ENCODE measurements around the gene BAHD1. TPM values are rescaled to one million over a fixed set of nuclear protein-coding genes. Genes with fewer than 3 reads are reported as not detected.

The BAHD1 gene
- total and polyA plus RNA-seq, 2 donors (not counting 1 experiment from before 2014, with no cell fraction given): 3.3 to 5.6 TPM

DNA sequence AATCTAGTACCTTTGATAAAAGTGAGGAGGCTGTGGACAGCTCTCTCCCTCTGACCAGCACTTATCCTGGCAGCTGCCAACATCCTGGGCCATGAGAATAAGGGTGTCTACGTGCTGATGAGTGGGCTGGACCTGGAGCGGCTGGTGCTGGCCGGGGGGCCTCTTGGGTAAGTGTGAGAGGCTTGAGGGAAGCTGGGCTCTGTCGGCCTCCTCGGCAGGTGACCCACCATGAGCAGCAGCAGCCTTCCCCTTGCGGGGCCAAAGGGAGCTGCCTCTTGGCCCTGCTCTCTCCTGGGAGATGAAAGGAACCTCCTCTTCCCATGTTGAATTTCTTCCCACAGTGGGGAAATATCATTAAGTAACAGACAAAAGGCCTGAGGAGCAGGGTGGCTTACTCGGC, 25.9 kb upstream of the BAHD1 start:
- Histone ChIP-seq H3K4me3 (replicated peaks in 1 of 4; ENCODE audit: control extremely low read depth in 1 of 4, insufficient read depth in 1 of 4, low read depth in 3 of 4, low read length in 4 of 4) (no peak overlapping the region), H2AFZ (ENCODE audit: low read length) (no peak overlapping the region), H4K20me1 (ENCODE audit: control insufficient read depth, extremely low read depth, insufficient read depth, low read length) (no peaks in the 10 kb centered on the region), H3K79me2 (ENCODE audit: control insufficient read depth, insufficient read depth, low read length) (no peaks in the 10 kb centered on the region), H3K4me1 (ENCODE audit: control insufficient read depth, extremely low read depth, insufficient read depth, low read length) (no peaks in the 10 kb centered on the region), H3K4me2 (ENCODE audit: extremely low read depth, insufficient read depth, low read length) (no peak overlapping the region), H3K27me3 (ENCODE audit: control insufficient read depth, insufficient read depth, low read length) (no peaks in the 10 kb centered on the region), H3K9ac (ENCODE audit: insufficient read depth, low read length) (no peak overlapping the region), H3K27ac (ENCODE audit: insufficient read depth, low read length) (no peak overlapping the region), H3K9me3 (ENCODE audit: control insufficient read depth, insufficient read depth, low read depth, low read length) (no peaks in the 10 kb centered on the region), H3K36me3 (ENCODE audit: control insufficient read depth, insufficient read depth, low read length) (peaks cover 31% of the 10 kb centered on the region)
- no peak for TF ChIP-seq CTCF (conservative IDR thresholded peaks at IDR 0.05 in 1 of 2, IDR thresholded peaks at IDR 0.05 in 1 of 2; ENCODE audit: low read depth in 1 of 2, low read length in 2 of 2)
- no peak for TF ChIP-seq EZH2 (IDR thresholded peaks at IDR 0.05; ENCODE audit: low read length, missing control alignments)
- no peak for DNase-seq (ENCODE audit: low read depth in 2 of 2)

- Histone ChIP-seq H3K9me3 (ENCODE audit: control insufficient read depth, insufficient read depth, low read depth, low read length) (no peaks in the 10 kb centered on the region), H2AFZ (ENCODE audit: low read length) (no peak overlapping the region), H3K4me3 (replicated peaks in 1 of 4; ENCODE audit: control extremely low read depth in 1 of 4, insufficient read depth in 1 of 4, low read depth in 3 of 4, low read length in 4 of 4) (no peak overlapping the region), H3K4me1 (ENCODE audit: control insufficient read depth, extremely low read depth, insufficient read depth, low read length) (no peaks in the 10 kb centered on the region), H4K20me1 (ENCODE audit: control insufficient read depth, extremely low read depth, insufficient read depth, low read length) (no peaks in the 10 kb centered on the region), H3K79me2 (ENCODE audit: control insufficient read depth, insufficient read depth, low read length) (no peaks in the 10 kb centered on the region), H3K36me3 (ENCODE audit: control insufficient read depth, insufficient read depth, low read length) (peaks cover 29% of the 10 kb centered on the region), H3K4me2 (ENCODE audit: extremely low read depth, insufficient read depth, low read length) (no peak overlapping the region), H3K27ac (ENCODE audit: insufficient read depth, low read length) (no peak overlapping the region), H3K27me3 (ENCODE audit: control insufficient read depth, insufficient read depth, low read length) (no peaks in the 10 kb centered on the region), H3K9ac (ENCODE audit: insufficient read depth, low read length) (no peak overlapping the region)
- no peak for DNase-seq (ENCODE audit: low read depth in 2 of 2)
- TF ChIP-seq CTCF (conservative IDR thresholded peaks at IDR 0.05 in 1 of 2, IDR thresholded peaks at IDR 0.05 in 1 of 2; ENCODE audit: low read depth in 1 of 2, low read length in 2 of 2) (no peak), EZH2 (IDR thresholded peaks at IDR 0.05; ENCODE audit: low read length, missing control alignments) (no peak)
These were observed 25.5 kb upstream of the BAHD1 start for GRCh38 chr15:40415226-40415625.

DNA sequence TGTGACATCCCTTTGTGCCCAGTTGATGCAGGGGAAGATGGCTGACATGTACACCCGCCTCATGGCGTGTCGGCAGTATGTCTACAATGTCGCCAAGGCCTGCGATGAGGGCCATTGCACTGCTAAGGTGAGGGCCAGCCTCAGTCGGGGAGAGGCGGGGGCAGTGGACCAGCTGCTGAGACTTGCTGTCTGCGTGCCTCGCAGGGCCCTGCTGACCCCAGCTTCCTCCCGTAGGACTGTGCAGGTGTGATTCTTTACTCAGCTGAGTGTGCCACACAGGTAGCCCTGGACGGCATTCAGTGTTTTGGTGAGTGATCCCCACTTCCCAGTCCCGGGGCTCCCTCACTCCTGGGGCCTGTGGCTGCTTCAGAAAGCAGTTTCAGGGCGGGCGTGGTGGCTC, 24.7 kb upstream of the BAHD1 start:
- no peak overlapping the region for H3K27ac ChIP-seq (ENCODE audit: insufficient read depth, low read length)
- no peak for DNase-seq (ENCODE audit: low read depth in 2 of 2)
- no peak overlapping the region for H3K4me3 ChIP-seq (replicated peaks in 1 of 4; ENCODE audit: control extremely low read depth in 1 of 4, insufficient read depth in 1 of 4, low read depth in 3 of 4, low read length in 4 of 4)
- TF ChIP-seq EZH2 (IDR thresholded peaks at IDR 0.05; ENCODE audit: low read length, missing control alignments): no peak
- TF ChIP-seq CTCF (conservative IDR thresholded peaks at IDR 0.05 in 1 of 2, IDR thresholded peaks at IDR 0.05 in 1 of 2; ENCODE audit: low read depth in 1 of 2, low read length in 2 of 2): no peak
- no peaks in the 10 kb centered on the region for H4K20me1 ChIP-seq (ENCODE audit: control insufficient read depth, extremely low read depth, insufficient read depth, low read length)
- no peaks in the 10 kb centered on the region for H3K27me3 ChIP-seq (ENCODE audit: control insufficient read depth, insufficient read depth, low read length)
- no peak overlapping the region for H2AFZ ChIP-seq (ENCODE audit: low read length)
- H3K4me2 ChIP-seq (ENCODE audit: extremely low read depth, insufficient read depth, low read length): no peak overlapping the region
- no peak overlapping the region for H3K9ac ChIP-seq (ENCODE audit: insufficient read depth, low read length)
- H3K9me3 ChIP-seq (ENCODE audit: control insufficient read depth, insufficient read depth, low read depth, low read length): no peaks in the 10 kb centered on the region
- peaks cover 26% of the 10 kb centered on the region for H3K36me3 ChIP-seq (ENCODE audit: control insufficient read depth, insufficient read depth, low read length)
- no peaks in the 10 kb centered on the region for H3K4me1 ChIP-seq (ENCODE audit: control insufficient read depth, extremely low read depth, insufficient read depth, low read length)
- H3K79me2 ChIP-seq (ENCODE audit: control insufficient read depth, insufficient read depth, low read length): no peaks in the 10 kb centered on the region

Data from fibroblast of lung (primary cell).